ENCODE data around the gene MLLT6.

MLLT6 gene

GRCh38 chr17:38729368-38729885 is 24.4 kb downstream of the MLLT6 start:
- Histone ChIP-seq H3K9me2 (replicated peaks; ENCODE audit: insufficient read depth, low read length) (no peaks in the 10 kb centered on the region), H3K27ac (ENCODE audit: low read depth, low read length) (peak overlapping the region; percentile 49; the same call in 1 of the 2 replicates), H3K9ac (ENCODE audit: low read length) (peak overlapping the region; percentile 77), H2AFZ (ENCODE audit: low read depth, low read length, severe bottlenecking) (peak overlapping the region; percentile 63), H4K20me1 (ENCODE audit: low read depth, low read length) (no peaks in the 10 kb centered on the region), H3K27me3 (ENCODE audit: low read length) (no peaks in the 10 kb centered on the region), H3K9me3 (ENCODE audit: insufficient read depth, low read length) (no peaks in the 10 kb centered on the region), H3F3A (ENCODE audit: insufficient read depth) (peaks cover 22% of the 10 kb centered on the region), H3K79me2 (ENCODE audit: insufficient read depth, low read length) (no peaks in the 10 kb centered on the region), H3K4me2 (ENCODE audit: low read depth, low read length, poor library complexity, severe bottlenecking) (peak overlapping the region; percentile 81), H3K4me3 (ENCODE audit: insufficient read depth, low read length, poor library complexity, severe bottlenecking) (peak overlapping the region; percentile 63), H3K36me3 (ENCODE audit: low read length) (no peaks in the 10 kb centered on the region)
- TF ChIP-seq, protein P1, sequence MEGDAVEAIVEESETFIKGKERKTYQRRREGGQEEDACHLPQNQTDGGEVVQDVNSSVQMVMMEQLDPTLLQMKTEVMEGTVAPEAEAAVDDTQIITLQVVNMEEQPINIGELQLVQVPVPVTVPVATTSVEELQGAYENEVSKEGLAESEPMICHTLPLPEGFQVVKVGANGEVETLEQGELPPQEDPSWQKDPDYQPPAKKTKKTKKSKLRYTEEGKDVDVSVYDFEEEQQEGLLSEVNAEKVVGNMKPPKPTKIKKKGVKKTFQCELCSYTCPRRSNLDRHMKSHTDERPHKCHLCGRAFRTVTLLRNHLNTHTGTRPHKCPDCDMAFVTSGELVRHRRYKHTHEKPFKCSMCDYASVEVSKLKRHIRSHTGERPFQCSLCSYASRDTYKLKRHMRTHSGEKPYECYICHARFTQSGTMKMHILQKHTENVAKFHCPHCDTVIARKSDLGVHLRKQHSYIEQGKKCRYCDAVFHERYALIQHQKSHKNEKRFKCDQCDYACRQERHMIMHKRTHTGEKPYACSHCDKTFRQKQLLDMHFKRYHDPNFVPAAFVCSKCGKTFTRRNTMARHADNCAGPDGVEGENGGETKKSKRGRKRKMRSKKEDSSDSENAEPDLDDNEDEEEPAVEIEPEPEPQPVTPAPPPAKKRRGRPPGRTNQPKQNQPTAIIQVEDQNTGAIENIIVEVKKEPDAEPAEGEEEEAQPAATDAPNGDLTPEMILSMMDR (IDR thresholded peaks at IDR 0.05; ENCODE audit: insufficient read depth, low read length, poor library complexity, severe bottlenecking): no peak
- TF ChIP-seq EZH2phosphoT487 (conservative IDR thresholded peaks at IDR 0.05; ENCODE audit: low read length): no peak

GRCh38 chr17:38729886-38730525 is 24.9 kb downstream of the MLLT6 start, which contains the start of gene CISD3:
CISD3 (plus strand) TSS chr17:38730341; CDS start chr17:38730359, 18 bp downstream.
- Histone ChIP-seq H3K4me3 (ENCODE audit: insufficient read depth, low read length, poor library complexity, severe bottlenecking) (peak within 1 kb of the TSS; percentile 96), H2AFZ (ENCODE audit: low read depth, low read length, severe bottlenecking) (peak within 1 kb of the TSS; percentile 93), H3F3A (ENCODE audit: insufficient read depth) (peaks cover 28% of the 10 kb centered on the region), H3K27ac (ENCODE audit: low read depth, low read length) (peak within 1 kb of the TSS; percentile 66), H4K20me1 (ENCODE audit: low read depth, low read length) (no peaks in the 10 kb centered on the region), H3K9me3 (ENCODE audit: insufficient read depth, low read length) (no peaks in the 10 kb centered on the region), H3K36me3 (ENCODE audit: low read length) (no peaks in the 10 kb centered on the region), H3K4me2 (ENCODE audit: low read depth, low read length, poor library complexity, severe bottlenecking) (peak within 1 kb of the TSS; percentile 81), H3K9ac (ENCODE audit: low read length) (peak within 1 kb of the TSS; percentile 92), H3K27me3 (ENCODE audit: low read length) (no peaks in the 10 kb centered on the region), H3K9me2 (replicated peaks; ENCODE audit: insufficient read depth, low read length) (no peaks in the 10 kb centered on the region), H3K79me2 (ENCODE audit: insufficient read depth, low read length) (no peaks in the 10 kb centered on the region)
- TF ChIP-seq, protein P1 (IDR thresholded peaks at IDR 0.05; ENCODE audit: insufficient read depth, low read length, poor library complexity, severe bottlenecking): peak; percentile 24
- no peak for TF ChIP-seq EZH2phosphoT487 (conservative IDR thresholded peaks at IDR 0.05; ENCODE audit: low read length)

- Histone ChIP-seq H3F3A (ENCODE audit: insufficient read depth) (peaks cover 29% of the 10 kb centered on the region), H2AFZ (ENCODE audit: low read depth, low read length, severe bottlenecking) (peak overlapping the region; percentile 93), H3K9me3 (ENCODE audit: insufficient read depth, low read length) (no peaks in the 10 kb centered on the region), H3K79me2 (ENCODE audit: insufficient read depth, low read length) (no peaks in the 10 kb centered on the region), H3K4me2 (ENCODE audit: low read depth, low read length, poor library complexity, severe bottlenecking) (peak overlapping the region; percentile 68), H3K27ac (ENCODE audit: low read depth, low read length) (peak overlapping the region; percentile 66), H3K27me3 (ENCODE audit: low read length) (no peaks in the 10 kb centered on the region), H4K20me1 (ENCODE audit: low read depth, low read length) (no peaks in the 10 kb centered on the region), H3K36me3 (ENCODE audit: low read length) (no peaks in the 10 kb centered on the region), H3K9me2 (replicated peaks; ENCODE audit: insufficient read depth, low read length) (no peaks in the 10 kb centered on the region), H3K9ac (ENCODE audit: low read length) (peak overlapping the region; percentile 92), H3K4me3 (ENCODE audit: insufficient read depth, low read length, poor library complexity, severe bottlenecking) (peak overlapping the region; percentile 96)
- no peak for TF ChIP-seq EZH2phosphoT487 (conservative IDR thresholded peaks at IDR 0.05; ENCODE audit: low read length)
- TF ChIP-seq, protein P1 (IDR thresholded peaks at IDR 0.05; ENCODE audit: insufficient read depth, low read length, poor library complexity, severe bottlenecking): no peak
Observed at GRCh38 chr17:38730526-38731379, 25.7 kb downstream of the MLLT6 start.

Data from SU-DHL-6 (cell line).